NCI-H1436 (cell line): ENCODE measurements around the gene INSM1.

ENCODE experiments used
- DNase-seq: peaks from one replicate; lab custom pipeline; 2025; lab: John Stamatoyannopoulos, UW

INSM1 gene

DNA sequence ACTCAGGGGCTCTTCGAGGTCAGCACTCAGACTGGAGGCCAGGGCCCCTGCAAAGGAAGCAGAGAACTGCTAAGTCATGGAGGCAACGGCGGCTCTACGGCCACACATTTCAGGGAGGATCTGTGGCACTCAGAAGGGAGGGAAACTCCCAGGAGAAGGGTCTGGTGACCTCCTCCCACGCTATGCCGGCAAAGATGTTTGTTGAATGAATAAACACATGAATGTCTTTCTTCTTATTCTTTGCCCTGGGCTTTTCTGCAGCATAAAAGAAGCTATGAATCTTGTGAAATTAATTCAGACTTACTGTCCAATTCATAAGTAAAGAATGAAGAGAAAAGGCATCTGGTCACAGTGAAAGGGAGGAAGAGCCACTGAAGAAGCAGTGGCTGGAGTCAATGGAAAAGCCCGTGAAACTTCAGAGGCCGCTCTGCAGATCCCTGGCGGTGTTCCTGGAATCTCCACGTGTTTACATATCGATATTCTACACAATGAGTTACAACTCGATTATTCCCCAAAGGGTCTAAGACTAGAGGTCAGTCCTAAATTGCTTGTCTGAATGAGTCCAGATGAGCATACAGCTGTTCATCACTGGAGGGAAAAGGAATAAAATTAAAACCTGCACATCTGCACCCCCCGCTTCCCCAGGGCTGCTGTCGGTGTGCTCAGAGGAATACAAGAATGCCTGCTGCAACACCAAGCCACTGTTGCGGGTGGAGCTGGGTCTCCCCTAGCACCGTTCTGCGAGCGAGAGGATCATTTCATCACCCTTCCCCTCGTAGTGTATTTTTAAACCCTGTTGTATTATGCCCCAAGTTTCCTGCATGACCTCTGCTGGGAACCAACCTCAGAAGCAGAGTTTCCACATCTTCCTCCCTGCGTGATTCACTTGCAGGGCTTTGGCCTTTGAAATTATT is 25.6 kb downstream of the INSM1 start:
- DNase-seq: no peak

DNA sequence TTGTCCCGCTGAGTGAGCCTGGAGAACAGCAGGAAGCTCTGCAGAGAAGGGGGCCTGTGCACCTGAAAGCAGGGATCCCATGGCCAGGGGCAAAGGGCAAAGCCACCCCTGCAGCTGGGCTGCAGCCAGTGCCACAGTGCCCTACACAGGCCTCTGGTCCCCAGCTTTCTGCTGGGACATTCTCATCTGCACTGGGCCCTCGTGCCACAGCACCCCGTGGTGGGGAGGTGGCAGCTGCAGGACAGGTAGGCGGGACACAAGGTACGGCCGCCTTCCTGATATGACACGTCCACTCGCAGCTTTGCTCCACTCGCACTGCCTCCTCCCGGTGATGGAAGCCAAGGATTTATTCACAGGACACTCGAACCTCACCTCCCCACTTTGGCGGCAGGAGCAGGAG is 27.2 kb downstream of the INSM1 start:
- no peak for DNase-seq

DNA sequence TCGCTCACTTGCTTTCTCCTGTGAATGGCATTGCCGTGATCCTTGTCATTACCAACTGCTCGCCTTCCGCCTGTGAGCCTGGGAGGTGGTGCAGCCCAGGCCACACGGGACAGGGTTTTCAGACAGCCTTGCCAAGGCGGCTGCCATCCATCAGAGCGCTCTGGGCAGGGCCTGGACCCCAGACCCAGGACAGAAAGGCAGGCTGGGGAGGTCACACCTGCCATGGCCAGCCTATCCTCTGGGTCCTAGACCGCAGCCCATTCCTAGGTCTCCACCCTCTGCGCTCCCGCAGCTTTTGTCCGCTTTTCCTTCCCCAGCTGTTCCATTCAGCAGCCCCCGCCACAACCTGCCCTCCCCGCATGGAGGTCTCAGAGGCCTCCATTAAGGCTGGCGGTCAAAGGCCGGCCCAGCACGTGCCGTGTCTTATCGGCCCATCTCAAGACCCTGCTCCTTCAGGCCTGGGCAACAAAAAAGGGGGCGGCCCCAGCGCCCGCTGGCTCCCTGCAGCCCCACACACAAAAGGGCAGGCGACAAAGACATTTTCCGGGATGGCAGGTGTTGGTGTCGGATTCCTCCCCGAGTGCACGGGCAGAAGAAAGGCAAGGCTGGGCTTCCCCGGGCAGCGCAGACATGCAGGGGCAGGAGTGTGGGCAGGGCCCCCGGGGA is 28.1 kb downstream of the INSM1 start:
- DNase-seq: peak; percentile 74

DNA sequence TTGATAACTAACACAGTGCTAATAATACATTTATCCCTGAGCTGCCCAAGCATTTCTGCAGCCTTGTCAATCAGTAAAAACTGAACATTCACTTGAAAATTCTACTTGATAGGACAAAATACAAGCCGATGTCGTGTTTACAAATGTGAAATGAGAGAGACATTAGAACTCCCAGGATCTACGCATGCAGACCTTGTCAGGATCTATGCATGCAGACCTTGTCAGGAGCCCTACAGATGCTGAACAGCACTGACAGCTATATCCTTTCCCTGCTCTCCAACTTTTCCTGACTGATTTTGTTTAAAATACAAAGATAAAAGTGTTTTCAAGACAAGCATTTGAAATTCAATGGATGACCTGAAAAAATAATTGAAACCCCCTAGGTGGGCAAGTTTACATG is 28.9 kb downstream of the INSM1 start:
- no peak for DNase-seq

DNA sequence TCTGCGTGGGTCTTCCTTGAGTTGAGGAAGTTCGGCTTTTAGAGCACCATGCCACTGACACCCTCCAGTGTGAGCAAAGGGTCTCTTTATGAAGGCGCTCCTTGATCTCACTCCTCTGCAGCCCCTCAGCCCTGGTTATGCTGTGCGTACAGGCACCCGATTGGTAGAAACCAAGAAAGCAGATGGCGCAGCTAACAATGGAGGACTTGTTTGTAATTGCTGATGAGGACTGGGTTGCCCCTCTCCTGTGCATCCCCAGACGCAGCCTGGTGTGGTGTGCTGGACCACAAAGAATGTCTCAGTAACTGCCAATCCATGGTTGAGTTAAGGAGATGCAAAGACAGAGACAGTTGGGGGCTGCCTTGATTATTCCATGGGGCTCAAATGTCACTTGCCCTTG is 30.2 kb downstream of the INSM1 start:
- no peak for DNase-seq

DNA sequence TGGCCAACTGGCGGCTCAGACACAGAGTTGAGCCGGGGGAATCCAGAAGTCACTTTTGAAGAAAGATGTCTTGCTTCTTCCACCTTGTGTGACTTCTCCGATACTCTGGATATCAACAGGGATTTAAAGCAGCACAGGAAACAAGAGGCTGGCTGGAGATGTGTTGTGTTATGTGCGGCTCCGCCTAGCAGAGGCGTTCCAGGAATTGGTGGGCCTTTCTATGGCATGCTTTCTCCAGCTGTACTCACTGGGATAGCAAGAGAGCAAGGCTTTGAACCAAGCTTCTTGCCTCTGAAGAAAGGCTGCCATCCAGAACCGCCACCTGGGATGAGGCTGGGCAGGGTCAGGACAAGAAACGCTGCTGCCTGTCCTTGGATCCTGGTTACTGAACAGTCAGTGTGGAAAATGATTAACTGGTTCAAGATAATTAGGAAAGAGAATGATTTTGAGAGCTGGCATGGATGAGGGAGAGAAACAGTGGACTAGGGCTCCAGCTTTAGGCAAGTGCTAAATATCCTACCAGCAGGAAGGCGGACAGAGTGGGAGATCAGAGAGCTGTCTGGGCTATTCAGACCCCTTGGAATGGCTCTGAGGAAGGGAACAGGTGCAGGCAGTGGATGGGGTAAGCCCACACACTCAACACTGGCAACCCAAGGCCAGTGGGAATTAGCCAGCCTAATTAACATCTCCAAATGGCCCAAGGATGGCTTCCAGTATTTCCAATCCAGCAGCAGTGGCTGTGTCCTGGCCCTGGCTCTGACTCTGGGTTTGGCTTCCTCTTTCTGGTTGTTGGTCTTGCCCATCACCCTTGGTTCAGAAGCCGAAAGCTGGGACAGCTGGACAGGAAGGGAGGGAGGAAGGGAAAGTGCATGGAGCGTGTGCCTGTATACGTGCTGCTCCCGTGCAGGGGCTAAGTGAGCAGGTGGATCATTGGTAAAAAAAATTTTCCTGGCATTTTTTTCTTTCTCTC is 31.9 kb downstream of the INSM1 start:
- DNase-seq: no peak

DNA sequence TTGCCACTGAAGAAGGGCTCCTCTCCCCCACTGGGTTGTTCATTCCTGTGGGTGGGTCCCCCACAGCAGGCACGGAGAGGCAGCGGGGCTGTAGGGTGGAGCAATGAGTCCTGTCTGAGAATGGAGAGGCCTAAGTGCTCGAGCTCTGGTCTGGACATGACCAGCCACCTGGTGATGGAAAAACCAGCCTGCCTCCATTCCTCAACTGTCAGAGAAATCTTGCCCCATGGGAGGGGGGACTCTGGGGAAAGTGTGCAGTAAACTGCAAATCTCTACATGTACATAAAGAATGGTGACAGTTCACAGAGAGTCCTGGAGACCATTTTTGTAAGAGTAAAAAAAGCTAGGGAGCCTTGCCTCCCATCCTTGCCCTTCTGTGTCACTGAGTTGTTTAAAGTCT is 34.1 kb downstream of the INSM1 start:
- no peak for DNase-seq

DNA sequence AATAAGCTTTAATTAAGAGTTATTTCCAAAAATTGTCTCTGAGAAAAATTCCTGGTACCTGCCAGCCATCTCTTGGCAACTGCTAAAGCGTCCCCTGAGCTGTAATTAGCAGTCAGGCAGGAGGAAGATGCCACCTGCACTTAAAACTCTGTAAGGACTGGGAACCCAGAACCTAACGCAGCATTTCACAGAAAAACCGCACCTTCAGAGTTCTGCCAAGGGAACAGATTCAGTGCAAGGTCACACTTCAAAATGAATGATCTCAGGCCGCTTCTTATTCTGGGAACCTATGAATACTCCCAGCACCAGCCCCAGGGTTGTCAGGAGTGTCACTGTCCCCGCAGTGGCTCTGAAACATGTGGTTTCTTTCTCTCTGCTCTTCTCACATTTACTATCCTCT is 36.7 kb downstream of the INSM1 start:
- no peak for DNase-seq

DNA sequence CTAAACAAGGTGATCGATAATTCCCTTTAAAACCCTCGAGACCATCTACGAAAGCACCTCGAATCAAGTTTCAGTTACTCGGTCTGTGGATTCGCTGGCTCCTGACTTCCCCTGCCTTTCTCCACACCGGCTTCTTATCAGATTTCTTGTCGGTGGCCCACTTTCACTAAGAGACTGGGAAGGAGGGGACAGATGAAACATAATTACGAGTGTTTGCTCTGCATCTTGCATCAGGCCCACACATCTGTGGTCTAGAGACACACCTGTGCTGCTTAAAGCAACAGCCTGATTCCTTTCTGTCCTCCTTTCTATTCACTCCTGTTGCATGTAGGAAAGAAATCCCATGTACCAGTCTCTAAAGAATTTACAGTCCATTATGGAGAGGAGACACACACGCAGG is 37.7 kb downstream of the INSM1 start:
- DNase-seq: no peak

DNA sequence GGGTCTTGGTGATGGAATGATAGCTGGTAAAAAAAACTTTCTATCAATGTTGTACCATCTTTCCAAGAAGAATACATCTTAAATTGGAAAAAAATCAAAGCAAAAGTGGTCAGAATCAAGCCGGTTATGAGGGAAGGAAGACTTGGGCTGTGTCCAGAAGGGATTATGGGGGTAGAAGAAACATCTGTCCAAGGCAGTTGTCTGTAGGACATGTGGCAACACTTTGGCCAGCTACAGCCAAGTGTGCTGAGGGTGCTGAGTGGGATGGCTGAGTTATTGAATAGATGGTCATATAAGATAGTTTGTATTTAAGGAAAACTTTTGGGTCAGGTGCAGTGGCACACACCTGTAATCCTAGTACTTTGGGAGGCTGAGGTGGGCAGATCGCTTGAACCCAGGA is 38.4 kb downstream of the INSM1 start:
- DNase-seq: no peak

DNA sequence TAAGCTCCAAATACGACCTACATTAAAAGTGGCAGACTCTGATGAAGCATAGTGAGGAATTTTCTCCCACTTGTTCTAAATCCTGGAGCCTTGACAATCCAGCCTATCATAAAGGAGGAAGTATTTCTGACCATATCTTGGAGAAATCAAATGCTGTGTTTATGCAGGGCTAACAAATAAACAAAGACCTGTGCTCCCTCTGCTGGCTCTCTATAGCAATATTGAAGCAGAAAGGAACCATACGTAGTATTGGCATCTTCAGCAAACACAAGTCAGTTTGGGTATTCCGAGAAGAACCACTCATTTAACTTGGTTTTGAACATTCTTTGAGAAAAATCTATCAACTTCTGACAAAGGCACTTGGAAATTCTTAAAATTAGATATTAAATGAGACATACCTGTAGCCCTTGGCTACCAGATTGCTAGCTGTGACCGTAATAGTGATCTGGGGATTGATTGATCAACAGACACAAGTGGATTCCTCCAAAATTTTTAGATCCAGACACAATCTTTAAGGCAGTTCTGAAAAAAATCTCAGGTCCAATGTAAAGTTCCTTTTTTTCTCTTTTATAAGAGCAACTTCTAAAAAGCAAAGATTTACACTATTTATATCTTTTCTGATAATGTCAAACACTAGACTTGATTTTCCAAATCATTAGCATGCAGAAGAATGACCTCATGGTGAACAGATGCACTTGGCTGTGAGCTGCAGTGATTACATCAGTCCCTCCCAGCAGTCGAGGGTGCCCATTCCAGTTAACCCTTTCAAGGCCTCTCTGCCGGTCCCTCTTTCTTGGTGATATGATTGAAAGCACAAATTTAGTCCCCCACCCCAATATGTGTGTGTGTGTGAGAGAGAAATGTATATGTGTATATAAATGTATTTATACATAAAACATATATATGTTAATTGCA is 40.2 kb downstream of the INSM1 start:
- peak; percentile 19 for DNase-seq

DNA sequence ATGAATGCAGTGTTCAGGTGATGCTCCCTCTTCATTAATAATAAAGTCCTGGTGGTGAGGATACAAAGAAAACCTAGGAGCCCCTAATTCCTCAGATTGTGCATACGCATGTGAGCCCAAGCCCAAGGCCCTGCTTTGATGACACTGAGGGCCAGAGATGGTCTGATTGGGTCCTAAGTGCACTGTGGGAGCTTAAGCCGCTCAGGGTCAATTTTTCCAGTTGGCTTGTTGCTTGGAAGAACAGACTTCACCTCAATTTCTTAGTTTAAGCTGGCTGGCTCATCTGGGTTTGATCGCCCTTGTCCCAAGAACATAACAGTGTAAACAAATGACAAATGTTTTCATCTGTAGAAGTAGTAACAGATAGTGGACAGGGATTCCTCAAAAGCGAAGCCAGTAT is 41.4 kb downstream of the INSM1 start:
- no peak for DNase-seq

DNA sequence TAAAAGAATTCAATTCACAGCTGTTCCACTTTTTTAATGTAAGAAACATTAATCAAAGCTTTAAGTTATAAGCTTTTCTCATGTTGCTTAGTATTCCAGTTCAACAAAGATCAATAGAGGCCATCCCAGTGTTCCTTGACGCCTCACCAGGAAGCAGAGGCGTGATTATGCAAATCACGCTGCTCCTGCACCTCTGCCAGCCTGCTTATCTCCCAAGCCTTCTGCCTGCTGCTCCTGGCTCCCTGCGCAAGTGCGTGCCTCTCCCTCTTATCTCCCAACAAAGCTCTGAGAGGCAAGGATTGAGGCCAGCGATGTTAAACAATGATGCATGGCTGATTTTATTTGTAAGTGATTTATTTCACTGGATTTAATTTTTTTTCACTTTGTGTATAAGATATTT is 42.8 kb downstream of the INSM1 start:
- DNase-seq: peak; percentile 20

DNA sequence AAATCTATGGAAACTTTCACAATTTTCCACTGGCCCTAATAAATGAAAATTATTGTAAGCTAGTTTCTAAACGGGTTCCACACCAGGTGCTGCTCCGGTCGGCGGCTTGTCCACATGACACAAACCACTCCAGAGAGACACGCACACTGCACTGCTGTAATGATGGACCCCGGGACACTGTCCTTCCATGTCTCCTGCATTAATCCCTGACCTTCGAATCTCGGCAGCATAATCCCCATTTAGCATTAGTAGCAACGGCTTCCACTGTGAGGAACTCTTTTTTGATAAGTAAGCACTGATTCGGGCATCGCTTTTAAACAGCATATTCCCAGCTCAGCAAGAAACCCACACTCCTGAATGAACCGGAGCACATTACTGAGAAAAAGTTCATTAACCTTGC is 43.5 kb downstream of the INSM1 start:
- no peak for DNase-seq

DNA sequence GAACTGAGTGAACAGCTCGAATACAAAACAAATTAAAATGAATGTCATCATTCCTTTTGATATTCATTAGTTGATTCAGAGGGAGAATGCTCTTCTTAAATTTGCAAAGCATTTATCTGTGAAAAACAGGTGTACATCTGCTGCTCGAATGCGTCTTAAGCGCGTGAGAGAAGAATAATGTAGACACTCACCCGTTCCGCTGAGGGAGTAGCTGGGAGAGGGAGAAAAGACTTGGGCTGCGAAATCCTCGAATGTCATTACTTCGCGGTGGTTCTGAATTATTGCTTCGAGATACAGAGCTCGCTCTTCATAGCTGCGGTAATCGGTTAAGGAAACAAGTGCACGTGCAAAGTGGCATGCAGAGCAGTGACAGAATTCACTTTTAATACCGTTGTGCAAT is 43.9 kb downstream of the INSM1 start:
- DNase-seq: no peak

DNA sequence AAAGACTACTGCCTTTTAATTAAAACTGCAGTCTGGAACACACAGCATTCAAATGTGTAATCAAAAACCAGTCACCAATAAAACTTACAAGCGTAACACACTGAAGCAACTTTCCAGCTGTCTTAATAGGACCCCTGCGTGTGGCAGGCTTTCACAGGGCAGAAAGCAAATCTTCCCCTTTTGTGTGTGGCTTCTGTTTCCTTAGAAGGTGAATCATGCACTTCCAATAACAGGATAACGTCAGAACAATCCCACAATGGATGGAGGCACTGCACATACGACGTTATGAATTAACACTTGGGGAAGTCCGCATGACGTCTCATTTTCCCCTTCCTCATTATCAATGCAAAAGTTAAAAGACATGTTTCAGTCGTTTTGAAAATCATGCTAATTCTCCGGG is 44.8 kb downstream of the INSM1 start:
- DNase-seq: no peak

DNA sequence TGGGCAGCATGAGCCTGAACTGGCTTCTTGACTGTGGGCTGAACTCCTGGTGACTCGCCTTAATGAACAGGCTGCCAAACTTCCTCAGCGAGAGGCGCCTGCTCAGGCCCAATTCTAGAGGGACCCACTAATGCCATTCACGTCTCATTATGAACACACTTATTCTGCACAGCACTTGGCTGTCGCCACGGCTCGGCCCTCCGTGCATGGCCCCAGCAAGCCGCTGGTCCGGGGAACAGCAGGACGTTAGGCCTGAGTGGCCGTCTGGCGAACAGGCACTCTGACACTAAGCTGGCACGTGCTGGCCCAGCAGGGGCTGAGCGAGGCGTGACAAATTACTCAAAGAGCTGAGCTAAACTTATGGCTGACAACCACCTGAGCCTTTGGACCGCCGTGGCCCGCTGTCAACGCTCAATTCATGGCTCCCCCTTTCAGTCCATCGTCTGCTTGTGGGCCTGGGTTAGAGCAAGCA is 45.9 kb downstream of the INSM1 start:
- DNase-seq: no peak

DNA sequence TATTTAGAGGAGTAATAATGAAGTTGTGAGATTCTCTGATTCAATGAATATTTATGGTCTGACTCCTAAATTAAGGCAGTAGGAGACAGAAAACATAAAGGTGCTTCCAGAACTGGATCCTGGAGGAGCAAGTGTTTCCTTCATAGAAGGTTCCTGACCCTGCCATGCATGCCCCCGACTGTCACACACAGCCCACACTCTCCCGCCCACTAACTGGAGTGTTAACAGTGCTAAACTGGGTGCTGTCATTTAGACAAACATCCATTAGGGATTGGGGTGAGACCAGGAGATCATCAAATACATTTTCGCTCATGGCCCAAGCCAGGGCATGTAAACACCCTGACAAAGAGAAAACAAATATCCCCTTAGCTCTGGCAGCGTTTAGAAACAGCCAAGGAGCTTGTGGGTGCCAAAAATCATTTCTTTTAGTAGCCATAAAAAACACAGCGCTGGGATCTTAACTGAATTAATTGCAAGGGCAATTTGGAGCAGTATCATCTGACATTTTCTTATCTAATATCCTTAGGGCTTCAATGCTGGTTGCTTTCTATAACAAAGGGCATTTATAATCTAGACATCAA is 46.8 kb downstream of the INSM1 start:
- DNase-seq: no peak

DNA sequence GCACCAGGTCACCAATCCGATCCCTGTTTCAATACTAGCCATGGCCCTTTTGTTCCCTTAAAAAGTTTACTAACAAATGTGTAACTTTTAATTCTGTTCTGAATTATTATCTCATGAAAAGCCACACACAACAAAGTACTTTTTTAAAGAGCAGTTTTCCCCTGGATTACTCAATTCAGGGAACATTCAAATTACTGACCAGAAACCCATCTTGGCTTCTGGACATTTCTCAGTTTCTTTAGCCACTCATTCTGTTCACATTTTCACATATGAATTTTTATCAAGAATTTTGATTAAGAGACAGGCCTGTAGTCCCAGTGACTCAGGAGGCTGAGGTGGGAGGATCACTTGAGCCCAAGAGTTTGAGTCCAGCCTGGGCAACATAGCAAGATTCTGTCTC is 47.4 kb downstream of the INSM1 start:
- DNase-seq: no peak

DNA sequence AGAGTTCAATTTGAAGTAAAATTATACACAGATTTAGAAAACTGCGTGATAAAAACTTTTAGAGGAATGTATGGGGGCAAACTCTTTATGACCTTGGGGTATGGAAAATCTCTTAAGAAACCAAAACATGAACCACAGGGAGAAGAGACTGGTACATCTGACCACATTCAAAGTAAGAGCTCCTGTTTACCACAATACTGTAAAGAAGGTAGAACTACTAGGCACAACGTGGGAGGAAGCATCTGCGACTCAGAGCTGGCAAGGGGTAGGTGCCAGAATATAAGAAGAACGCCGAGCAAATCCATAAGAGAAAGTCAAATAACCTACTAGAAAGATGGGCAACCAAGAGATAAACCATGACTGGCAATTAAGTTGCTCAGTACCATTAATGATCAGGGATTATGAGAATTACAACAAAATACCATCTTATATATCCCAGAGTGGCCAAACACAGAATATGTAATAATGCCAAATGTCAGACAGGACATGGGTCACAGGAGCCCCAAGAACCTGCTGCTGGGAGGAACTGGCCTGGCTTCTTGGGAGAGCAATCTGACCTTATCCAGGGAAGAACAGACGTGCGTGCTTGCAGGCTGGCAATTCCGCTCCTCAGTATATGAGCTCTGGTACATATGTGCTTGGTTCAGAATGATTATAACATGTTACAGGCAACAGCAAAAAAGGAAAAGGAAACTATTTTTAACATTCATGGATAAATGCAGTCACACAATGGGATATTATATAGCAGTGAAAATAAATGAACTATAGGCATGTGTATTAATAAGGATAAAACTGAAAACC is 50.2 kb downstream of the INSM1 start:
- DNase-seq: no peak
